ENCODE data around the gene SLC9A3.

GRCh38 chr5:464446-464842 is 59.8 kb downstream of the SLC9A3 start:
- TF ChIP-seq TCF12 (IDR thresholded peaks at IDR 0.05; ENCODE audit: low read depth) (no peak), CREB1 (IDR thresholded peaks at IDR 0.05; ENCODE audit: low read depth) (no peak), REST (IDR thresholded peaks at IDR 0.05; ENCODE audit: low read depth) (no peak), MAX (IDR thresholded peaks at IDR 0.05) (no peak), EP300 (IDR thresholded peaks at IDR 0.05; ENCODE audit: borderline replicate concordance) (no peak)

Data from Ishikawa (cell line).